ENCODE results near the gene MCRS1. TPM values are rescaled to one million over a fixed set of nuclear protein-coding genes. Genes with fewer than 3 reads are reported as not detected.

MCRS1 gene
- total and polyA plus RNA-seq, 2 donors (not counting 3 experiments of a cell fraction or from before 2014, with no cell fraction given) = 71.1 to 99.3 TPM

DNA sequence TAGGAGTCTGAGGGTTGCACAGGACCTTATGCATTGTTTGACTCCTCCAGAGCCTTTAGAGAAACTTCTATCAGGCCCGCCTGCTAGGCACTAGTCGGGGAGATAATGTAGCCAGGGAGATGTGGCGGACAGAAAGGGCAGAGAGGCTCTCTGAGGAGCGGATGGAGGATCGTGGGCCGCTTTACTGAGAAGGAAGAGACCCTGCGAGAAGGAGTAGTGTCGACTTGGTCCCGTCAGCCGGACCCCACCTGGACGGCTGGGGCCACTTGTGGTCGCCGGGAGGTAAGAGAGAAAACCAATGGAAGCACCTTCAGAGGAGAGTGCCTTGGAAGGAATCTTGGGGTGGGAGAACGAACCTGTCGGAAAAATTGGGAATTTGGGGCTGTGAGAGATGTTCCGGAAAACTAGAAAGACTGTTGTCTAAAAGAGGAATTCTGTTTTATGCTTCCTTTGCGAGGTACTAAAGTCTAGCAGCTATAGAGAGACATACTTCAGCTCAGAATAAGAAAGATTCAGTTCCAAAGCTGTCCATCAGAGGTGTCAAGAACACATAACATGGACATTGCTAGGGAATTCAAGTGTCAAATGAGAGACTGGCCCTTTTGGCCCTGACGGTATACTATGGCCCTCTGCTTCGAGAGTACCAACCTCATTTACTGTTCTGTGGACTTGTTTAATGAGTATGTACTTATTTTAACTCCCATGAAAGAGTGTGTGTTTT, 660 bp upstream of the MCRS1 start:
- Histone ChIP-seq H3K4me1 (ENCODE audit: control insufficient read depth, extremely low read depth, insufficient read depth, low read length) (peaks cover 14% of the 10 kb centered on the region), H3K27me3 (ENCODE audit: control insufficient read depth in 2 of 2, insufficient read depth in 2 of 2, low read length in 2 of 2) (no peaks in the 10 kb centered on the region), H3K79me2 (ENCODE audit: control insufficient read depth, insufficient read depth, low read length) (peaks cover 20% of the 10 kb centered on the region), H4K20me1 (replicated peaks; ENCODE audit: control insufficient read depth, extremely low read depth, insufficient read depth, low read length) (no peaks in the 10 kb centered on the region), H3K27ac (ENCODE audit: insufficient read depth, low read depth, low read length) (peak overlapping the region; percentile 80), H3K4me2 (ENCODE audit: insufficient read depth, low read length) (peak overlapping the region; percentile 87), H3K9me3 (replicated peaks; ENCODE audit: control insufficient read depth, insufficient read depth, low read length) (no peaks in the 10 kb centered on the region), H2AFZ (ENCODE audit: low read depth, low read length) (peak overlapping the region; percentile 83), H3K9me1 (replicated peaks; ENCODE audit: control insufficient read depth, extremely low read depth, insufficient read depth, low read length) (no peaks in the 10 kb centered on the region), H3K36me3 (ENCODE audit: control insufficient read depth in 2 of 2, extremely low read depth in 1 of 2, insufficient read depth in 2 of 2, low read length in 2 of 2) (peaks cover 0 to 14% of the 10 kb centered on the region in 2 experiments), H3K4me3 (replicated peaks in 1 of 3; ENCODE audit: insufficient read depth in 1 of 3, low read depth in 1 of 3, low read length in 3 of 3) (peak overlapping the region; percentile 64 to 86 (median 82)), H3K9ac (replicated peaks; ENCODE audit: extremely low read depth, insufficient read depth, low read length) (peak overlapping the region; percentile 87)
- intact Hi-C loops (cut with micrococcal nuclease) (loop anchor here (2.0 to 5.0 kb wide), 2 partner anchors 138 to 211 kb away; partner anchors contain the start of gene FMNL3), dilution Hi-C loops (cut with MboI; ENCODE audit: extremely low pct_ligation_motif_present, low sequenced_read_pairs) (no loop called here)
- DNase-seq (ENCODE audit: low read depth, low spot score) (peak; percentile 34), FAIRE-seq (no peak)
- ChIA-PET POLR2A (interaction anchor here (0.8 kb wide), 1 partner anchor 108 kb away, joined by 3 read pairs; no protein-coding TSS in a partner anchor), CTCF (interaction anchor here (1.1 to 1.9 kb wide), 2 partner anchors 12 to 209 kb away, joined by 6 to 10 read pairs; no protein-coding TSS in a partner anchor)
- BruUV-seq (replicated peaks) = TSS peak; percentile 18
- TF ChIP-seq POLR2A (IDR thresholded peaks at IDR 0.05; ENCODE audit: low read depth, low read length) (no peak), JUN (IDR thresholded peaks at IDR 0.05; ENCODE audit: borderline replicate concordance, insufficient read depth, insufficient read length, low read depth) (no peak), EZH2 (IDR thresholded peaks at IDR 0.05; ENCODE audit: borderline replicate concordance, low read depth, low read length, severe bottlenecking) (no peak), GATA2 (IDR thresholded peaks at IDR 0.05; ENCODE audit: insufficient read depth, insufficient read length, low read depth, low read length) (no peak), MYC (IDR thresholded peaks at IDR 0.05; ENCODE audit: low read depth, low read length) (no peak), POLR2AphosphoS5 (IDR thresholded peaks at IDR 0.05; ENCODE audit: insufficient read depth, low read depth, low read length) (no peak), FOS (IDR thresholded peaks at IDR 0.05; ENCODE audit: borderline replicate concordance, insufficient read depth, low read length) (no peak)
- TF ChIP-seq, protein P1, sequence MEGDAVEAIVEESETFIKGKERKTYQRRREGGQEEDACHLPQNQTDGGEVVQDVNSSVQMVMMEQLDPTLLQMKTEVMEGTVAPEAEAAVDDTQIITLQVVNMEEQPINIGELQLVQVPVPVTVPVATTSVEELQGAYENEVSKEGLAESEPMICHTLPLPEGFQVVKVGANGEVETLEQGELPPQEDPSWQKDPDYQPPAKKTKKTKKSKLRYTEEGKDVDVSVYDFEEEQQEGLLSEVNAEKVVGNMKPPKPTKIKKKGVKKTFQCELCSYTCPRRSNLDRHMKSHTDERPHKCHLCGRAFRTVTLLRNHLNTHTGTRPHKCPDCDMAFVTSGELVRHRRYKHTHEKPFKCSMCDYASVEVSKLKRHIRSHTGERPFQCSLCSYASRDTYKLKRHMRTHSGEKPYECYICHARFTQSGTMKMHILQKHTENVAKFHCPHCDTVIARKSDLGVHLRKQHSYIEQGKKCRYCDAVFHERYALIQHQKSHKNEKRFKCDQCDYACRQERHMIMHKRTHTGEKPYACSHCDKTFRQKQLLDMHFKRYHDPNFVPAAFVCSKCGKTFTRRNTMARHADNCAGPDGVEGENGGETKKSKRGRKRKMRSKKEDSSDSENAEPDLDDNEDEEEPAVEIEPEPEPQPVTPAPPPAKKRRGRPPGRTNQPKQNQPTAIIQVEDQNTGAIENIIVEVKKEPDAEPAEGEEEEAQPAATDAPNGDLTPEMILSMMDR (IDR thresholded peaks at IDR 0.05; ENCODE audit: extremely low read depth in 1 of 2, insufficient read depth in 1 of 2, low read depth in 1 of 2, low read length in 2 of 2) = no peak
- TF ChIP-seq, protein P2, sequence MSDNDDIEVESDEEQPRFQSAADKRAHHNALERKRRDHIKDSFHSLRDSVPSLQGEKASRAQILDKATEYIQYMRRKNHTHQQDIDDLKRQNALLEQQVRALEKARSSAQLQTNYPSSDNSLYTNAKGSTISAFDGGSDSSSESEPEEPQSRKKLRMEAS (IDR thresholded peaks at IDR 0.05; ENCODE audit: insufficient read depth, insufficient read length) = no peak
